Measurements from ENCODE around the gene CNPY1. TPM values are rescaled to one million over a fixed set of nuclear protein-coding genes. Genes with fewer than 3 reads are reported as not detected.

CNPY1 gene
- total and polyA plus RNA-seq, 2 experiments from 2014 or later = not detected

- H3K4me1 ChIP-seq (ENCODE audit: insufficient read depth) = peaks cover 9% of the 10 kb centered on the region
- TF ChIP-seq EZH2phosphoT487 (IDR thresholded peaks at IDR 0.05; ENCODE audit: low read depth, severe bottlenecking, unreplicated experiment) = no peak
- peak; percentile 93 for TF ChIP-seq EZH2 (IDR thresholded peaks at IDR 0.05; ENCODE audit: borderline replicate concordance)
- TF ChIP-seq CTCF (IDR thresholded peaks at IDR 0.05; ENCODE audit: poor library complexity) = no peak
- H3K4me3 ChIP-seq = peak overlapping the region; percentile 29
- H4K20me1 ChIP-seq (ENCODE audit: insufficient read depth, poor library complexity, severe bottlenecking) = no peaks in the 10 kb centered on the region
- H2AFZ ChIP-seq = peak overlapping the region; percentile 46
- DNase-seq (ENCODE audit: low spot score) = no peak
- peak overlapping the region; percentile 91 for H3K4me2 ChIP-seq
- H3K9me3 ChIP-seq (ENCODE audit: low read depth) = no peaks in the 10 kb centered on the region
- 2% methylated on average over 60 of the region's 60 CpGs for WGBS (ENCODE audit: low lambda C conversion rate, missing lambda C conversion rate)
- H3K9me2 ChIP-seq (replicated peaks; ENCODE audit: insufficient read depth) = no peaks in the 10 kb centered on the region
- H3K27me3 ChIP-seq = peaks cover 81% of the 10 kb centered on the region
- H3K27ac ChIP-seq = no peak overlapping the region
- no peaks in the 10 kb centered on the region for H3K79me2 ChIP-seq
- H3K36me3 ChIP-seq (replicated peaks; ENCODE audit: insufficient read depth, low read depth) = no peaks in the 10 kb centered on the region
Observed at GRCh38 chr7:155533120-155533826, 13.1 kb downstream of the CNPY1 start.

- no peaks in the 10 kb centered on the region for H3K9me3 ChIP-seq (ENCODE audit: low read depth)
- H3K9me2 ChIP-seq (replicated peaks; ENCODE audit: insufficient read depth) = no peaks in the 10 kb centered on the region
- 35% methylated on average over 14 of the region's 14 CpGs for WGBS (ENCODE audit: low lambda C conversion rate, missing lambda C conversion rate)
- no peak for DNase-seq (ENCODE audit: low spot score)
- TF ChIP-seq CTCF (IDR thresholded peaks at IDR 0.05; ENCODE audit: poor library complexity) = no peak
- TF ChIP-seq EZH2phosphoT487 (IDR thresholded peaks at IDR 0.05; ENCODE audit: low read depth, severe bottlenecking, unreplicated experiment) = no peak
- TF ChIP-seq EZH2 (IDR thresholded peaks at IDR 0.05; ENCODE audit: borderline replicate concordance) = no peak
- no peak overlapping the region for H3K27ac ChIP-seq
- peak overlapping the region; percentile 46 for H2AFZ ChIP-seq
- H3K4me3 ChIP-seq = no peak overlapping the region
- H3K27me3 ChIP-seq = peaks cover 80% of the 10 kb centered on the region
- H3K79me2 ChIP-seq = no peaks in the 10 kb centered on the region
- H3K4me2 ChIP-seq = peak overlapping the region; percentile 91
- H4K20me1 ChIP-seq (ENCODE audit: insufficient read depth, poor library complexity, severe bottlenecking) = no peaks in the 10 kb centered on the region
- H3K4me1 ChIP-seq (ENCODE audit: insufficient read depth) = peaks cover 9% of the 10 kb centered on the region
- H3K36me3 ChIP-seq (replicated peaks; ENCODE audit: insufficient read depth, low read depth) = no peaks in the 10 kb centered on the region
Observed at GRCh38 chr7:155532792-155533119, 13.6 kb downstream of the CNPY1 start.

GRCh38 chr7:155531681-155532080 lies 14.7 kb downstream of the CNPY1 start:
- no peak overlapping the region for H3K4me2 ChIP-seq
- H4K20me1 ChIP-seq (ENCODE audit: insufficient read depth, poor library complexity, severe bottlenecking) = no peaks in the 10 kb centered on the region
- H2AFZ ChIP-seq = no peak overlapping the region
- no peaks in the 10 kb centered on the region for H3K9me3 ChIP-seq (ENCODE audit: low read depth)
- peak; percentile 24 for DNase-seq (ENCODE audit: low spot score)
- H3K4me1 ChIP-seq (ENCODE audit: insufficient read depth) = peaks cover 9% of the 10 kb centered on the region
- H3K4me3 ChIP-seq = no peak overlapping the region
- no peaks in the 10 kb centered on the region for H3K36me3 ChIP-seq (replicated peaks; ENCODE audit: insufficient read depth, low read depth)
- H3K9me2 ChIP-seq (replicated peaks; ENCODE audit: insufficient read depth) = no peaks in the 10 kb centered on the region
- no peaks in the 10 kb centered on the region for H3K79me2 ChIP-seq
- peaks cover 80% of the 10 kb centered on the region for H3K27me3 ChIP-seq
- TF ChIP-seq EZH2phosphoT487 (IDR thresholded peaks at IDR 0.05; ENCODE audit: low read depth, severe bottlenecking, unreplicated experiment) (no peak), EZH2 (IDR thresholded peaks at IDR 0.05; ENCODE audit: borderline replicate concordance) (no peak), CTCF (IDR thresholded peaks at IDR 0.05; ENCODE audit: poor library complexity) (no peak)
- WGBS (ENCODE audit: low lambda C conversion rate, missing lambda C conversion rate) = 20% methylated on average over 9 of the region's 9 CpGs
- H3K27ac ChIP-seq = no peak overlapping the region

Measured in hepatocyte (in vitro differentiated cells).